ENCODE measurements around the gene TSPAN4.

The TSPAN4 gene

DNA sequence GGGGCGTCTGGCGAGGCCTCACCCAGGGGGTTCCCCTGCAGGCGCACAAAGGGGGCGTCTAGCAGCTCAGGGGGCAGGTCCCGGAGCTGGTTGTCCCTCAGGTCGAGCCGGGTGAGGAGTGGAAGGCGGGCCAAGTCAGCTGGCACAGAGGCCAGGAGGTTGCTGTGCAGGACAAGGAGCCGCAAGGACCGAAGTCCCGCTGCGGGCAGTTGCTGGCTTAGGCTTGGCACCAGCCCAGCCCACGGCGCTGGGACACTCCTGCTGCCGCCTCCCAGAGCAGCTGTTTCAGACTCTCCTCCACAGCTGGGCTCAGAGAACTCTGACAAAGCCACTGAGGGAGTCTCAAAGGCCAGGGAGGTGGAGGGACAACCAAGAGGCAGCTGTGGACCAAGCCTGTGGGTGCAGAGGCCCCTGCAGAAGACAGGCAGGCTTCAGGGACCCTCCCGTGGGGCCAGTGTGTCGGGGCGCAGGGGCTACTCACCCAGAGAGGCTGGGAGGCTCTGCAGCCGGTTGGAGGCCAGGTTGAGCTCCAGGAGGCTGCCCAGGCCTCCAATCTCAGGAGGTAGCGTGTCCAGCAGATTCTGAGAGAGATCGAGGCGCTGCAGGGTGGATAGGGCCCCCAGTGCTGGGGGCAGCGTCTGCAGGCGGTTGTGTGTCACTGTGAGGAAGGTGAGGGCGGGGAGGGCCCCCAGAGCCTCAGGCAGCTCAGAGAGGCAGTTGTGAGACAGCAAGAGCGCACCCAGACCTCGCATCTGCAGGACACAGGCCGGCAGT is 39.8 kb upstream of the TSPAN4 start:
- no peak for DNase-seq
- intact Hi-C loops (cut with DNase I), result no loop called here

DNA sequence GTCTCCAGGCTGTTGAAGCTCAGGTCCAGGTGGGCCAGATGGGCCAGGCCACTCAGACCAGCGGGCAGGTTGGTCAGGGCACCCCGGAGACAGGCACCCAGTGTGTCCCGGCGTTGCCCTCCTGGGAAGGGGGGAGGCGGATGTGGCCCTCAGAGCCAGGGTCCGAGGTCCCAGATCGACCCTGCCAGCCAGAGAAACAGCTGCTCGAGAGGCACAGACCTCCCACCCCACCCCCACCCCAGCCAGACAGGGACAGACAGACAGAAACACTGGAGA is 39.2 kb upstream of the TSPAN4 start:
- intact Hi-C loops (cut with DNase I), result no loop called here
- no peak for DNase-seq

DNA sequence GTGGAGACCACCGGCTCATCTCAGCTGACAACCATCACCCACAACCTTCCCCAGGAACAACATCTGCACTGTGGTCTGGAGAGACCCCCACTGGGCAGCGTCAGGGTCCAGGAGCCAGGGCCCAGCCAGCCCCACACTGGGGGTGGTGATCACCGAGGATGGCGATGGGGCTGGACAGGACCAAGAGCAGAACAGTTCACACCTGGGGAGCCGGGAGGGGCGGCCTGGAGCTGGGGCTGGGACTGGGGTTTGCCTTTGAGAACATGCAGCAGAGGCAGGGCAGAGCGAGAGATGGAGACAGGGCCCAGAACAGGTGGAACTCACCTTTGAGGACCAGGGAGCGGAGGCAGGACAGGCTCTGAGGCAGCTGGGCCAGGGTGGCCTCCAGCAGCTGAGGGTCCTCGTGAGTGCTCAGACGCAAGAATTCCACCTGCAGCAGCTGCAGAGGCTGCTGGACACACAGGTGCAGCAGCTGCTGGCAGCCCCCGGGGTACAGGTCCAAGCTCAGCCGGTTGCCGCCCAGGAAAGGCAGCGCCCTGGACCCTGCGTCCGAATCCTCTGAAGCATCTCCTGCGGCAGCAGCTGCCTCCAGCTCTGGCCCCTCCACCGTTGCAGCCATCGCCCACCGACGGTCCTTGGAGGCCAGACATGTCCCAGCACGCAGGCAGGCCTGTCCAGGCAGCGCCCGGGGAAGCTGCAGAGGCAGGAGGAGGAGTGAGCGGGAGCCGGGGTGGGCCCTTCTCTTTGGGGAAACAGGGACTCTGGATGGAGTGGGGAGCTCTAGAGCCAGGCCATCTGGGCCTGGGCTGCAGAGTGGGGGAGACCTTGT is 38.7 kb upstream of the TSPAN4 start:
- intact Hi-C loops (cut with DNase I), result no loop called here
- DNase-seq, result no peak

GRCh38 chr11:804599-804964 is 38.1 kb upstream of the TSPAN4 start:
- intact Hi-C loops (cut with DNase I), result no loop called here

DNA sequence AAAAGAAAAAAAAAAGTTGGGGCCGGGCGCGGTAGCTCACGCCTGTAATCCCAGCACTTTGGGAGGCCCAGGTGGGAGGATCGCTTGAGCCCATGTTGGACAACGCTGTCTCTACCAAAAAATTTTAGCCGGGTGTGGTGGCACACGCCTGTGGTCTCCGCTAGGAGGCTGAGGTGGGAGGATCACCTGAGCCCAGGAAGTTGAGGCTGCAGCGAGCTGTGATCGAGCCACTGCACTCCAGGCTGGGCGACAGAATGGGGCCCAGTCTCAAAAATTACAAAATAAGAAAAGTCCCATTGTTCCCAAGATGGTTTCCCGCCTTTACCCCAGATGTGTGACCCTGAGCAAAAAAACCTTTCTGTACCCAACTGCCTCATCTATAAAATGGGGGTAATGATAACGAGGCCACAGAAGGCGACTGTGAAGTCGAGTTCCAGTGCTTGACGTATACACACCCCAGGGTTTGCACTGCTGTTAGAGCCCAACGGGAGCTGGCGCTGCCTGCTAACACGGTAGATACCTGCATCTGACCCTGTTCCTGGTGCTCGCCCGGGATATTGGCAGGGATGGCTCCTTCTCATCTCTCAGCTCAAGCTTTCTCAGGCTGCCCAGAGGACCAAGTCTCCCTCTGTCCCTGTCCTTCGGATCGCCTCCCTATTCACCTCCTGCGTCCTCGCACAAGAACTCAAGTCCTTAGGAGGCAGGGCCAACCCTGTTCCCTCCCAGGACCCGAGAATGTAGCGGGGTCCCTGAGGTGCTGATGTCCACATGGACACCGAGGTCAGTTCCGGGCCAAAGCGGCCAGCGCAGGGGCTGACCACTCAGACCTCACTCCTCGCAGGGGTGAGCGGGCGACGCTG is 34.0 kb upstream of the TSPAN4 start:
- intact Hi-C loops (cut with DNase I), result no loop called here
- DNase-seq, result no peak

More at GRCh38 chr11:804599-804964, 38.1 kb upstream of the TSPAN4 start:
- DNase-seq, result no peak

GRCh38 chr11:809287-810039 is 33.2 kb upstream of the TSPAN4 start, which contains the start of gene RPLP2:
RPLP2 (plus strand) TSS chr11:809967; CDS start chr11:810235, 268 bp downstream.
- intact Hi-C loops (cut with DNase I), result no loop called here
- DNase-seq, result peak; percentile 95 to 99 (median 98)

- intact Hi-C loops (cut with DNase I), result no loop called here
- DNase-seq, result no peak
Observed at GRCh38 chr11:810040-810567, 32.5 kb upstream of the TSPAN4 start.

DNA sequence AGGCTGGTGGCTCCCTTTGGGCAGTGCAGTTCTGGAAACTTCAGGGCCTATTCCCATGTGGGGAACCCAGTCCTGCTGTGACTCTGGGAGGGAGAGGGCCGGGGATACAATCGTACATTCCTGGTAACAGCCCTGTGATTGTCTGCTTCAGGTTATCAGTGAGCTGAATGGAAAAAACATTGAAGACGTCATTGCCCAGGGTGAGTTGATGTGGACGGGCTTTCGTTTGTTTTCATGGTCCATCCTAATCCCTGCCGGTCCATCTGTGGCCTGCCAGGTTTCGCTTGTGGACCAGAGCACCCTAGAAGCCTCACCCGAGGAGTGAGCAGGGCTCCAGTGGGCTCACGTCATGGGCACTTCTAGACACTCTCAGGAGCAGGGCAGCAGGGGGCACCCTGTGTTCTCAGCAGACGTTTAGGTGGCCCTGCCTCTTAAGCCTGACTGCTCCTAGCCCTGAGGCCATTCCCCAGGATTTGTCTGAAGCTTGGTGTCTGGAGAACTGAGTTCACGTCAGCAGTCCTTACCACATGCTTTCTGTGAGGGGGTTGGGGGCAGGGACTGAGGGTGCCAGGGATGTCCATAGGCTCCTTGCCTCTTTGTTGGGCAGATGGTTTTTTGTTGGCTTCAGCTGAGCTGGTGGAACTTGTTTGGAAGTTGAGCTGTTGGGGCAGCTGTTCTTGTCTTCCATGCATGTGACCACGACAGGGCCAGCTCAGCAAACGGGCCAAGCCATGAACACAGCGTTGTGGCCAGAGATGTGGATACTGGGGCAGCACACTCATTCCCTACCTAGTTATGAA is 31.0 kb upstream of the TSPAN4 start:
- DNase-seq, result no peak
- intact Hi-C loops (cut with DNase I), result no loop called here

GRCh38 chr11:812390-812789 is 30.3 kb upstream of the TSPAN4 start:
- no peak for DNase-seq
- intact Hi-C loops (cut with DNase I), result no loop called here

DNA sequence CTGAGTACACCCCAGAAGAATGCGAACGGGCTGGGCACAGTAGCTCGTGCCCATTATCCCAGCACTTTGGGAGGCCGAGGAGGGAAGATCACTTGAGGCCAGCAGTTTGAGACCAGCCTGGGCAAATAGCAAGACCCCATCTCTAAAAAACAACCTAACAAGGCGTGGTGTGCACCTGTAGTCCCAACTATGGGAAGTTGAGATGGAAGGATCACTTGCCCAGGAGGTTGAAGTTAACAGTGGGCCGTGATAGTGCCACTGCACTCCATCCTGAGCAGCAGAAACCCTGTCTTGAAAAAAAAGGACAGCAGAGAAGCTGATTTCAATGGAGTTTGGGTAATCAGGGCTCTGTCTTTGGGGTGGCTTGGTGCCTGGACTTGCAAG is 29.6 kb upstream of the TSPAN4 start:
- intact Hi-C loops (cut with DNase I), result no loop called here
- no peak for DNase-seq

- DNase-seq, result no peak
- intact Hi-C loops (cut with DNase I), result no loop called here
Observed at GRCh38 chr11:813456-814096, 29.1 kb upstream of the TSPAN4 start.

DNA sequence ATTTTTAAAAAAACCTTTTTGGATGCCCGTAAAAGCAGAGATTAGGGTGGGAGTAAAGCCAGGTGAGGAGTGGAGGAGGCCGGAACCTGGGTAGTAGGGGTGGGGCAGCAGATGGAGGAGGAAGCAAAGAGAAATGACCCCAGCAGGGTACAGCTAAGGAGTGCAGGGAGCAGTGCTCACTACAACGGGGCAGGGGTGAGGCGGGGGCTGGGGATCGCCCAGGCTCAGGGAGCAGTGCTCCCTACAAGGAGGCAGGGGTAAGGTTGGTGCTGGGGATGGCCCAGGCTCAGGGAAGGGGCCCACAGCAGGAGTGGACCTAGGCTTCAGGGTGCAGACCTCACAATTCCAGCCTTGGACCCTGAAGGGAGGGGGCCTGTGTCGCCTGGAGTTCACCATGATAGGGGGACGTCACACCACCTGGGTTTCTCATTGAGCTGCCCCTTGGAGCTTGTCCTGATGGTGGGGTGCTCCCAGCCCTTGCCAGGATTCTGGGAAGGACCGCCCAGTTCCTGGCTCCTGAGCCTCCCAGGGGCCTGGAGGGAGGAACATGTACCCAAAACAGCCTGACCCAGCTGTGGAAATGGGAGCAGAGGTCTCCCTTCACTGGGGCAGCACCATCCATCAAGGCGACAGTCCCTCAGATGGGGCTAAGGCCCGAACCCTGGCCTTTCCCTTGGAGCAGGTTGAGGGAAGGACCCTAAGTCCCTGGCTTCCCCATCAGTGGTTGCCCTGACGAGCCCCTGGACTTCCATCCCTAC is 26.8 kb upstream of the TSPAN4 start:
- intact Hi-C loops (cut with DNase I), result no loop called here
- no peak for DNase-seq

DNA sequence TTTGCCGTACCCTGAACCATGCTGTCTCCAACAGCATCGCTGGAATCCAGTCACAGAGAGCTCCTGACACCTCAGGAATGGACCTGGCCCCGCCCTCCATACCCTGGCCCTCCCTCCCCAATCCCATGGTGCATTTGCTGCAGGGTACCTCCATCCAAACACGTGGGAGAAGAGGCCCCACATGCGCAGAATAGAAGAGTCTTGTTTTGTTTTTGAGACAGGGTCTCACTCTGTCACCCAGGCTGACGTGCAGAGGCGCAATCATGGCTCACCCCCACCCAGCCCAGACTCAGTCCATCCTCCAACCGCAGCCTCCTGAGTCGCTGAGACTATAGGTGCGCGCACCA is 26.2 kb upstream of the TSPAN4 start:
- intact Hi-C loops (cut with DNase I), result no loop called here
- DNase-seq, result peak in 1 of 42 donors; percentile 20

DNA sequence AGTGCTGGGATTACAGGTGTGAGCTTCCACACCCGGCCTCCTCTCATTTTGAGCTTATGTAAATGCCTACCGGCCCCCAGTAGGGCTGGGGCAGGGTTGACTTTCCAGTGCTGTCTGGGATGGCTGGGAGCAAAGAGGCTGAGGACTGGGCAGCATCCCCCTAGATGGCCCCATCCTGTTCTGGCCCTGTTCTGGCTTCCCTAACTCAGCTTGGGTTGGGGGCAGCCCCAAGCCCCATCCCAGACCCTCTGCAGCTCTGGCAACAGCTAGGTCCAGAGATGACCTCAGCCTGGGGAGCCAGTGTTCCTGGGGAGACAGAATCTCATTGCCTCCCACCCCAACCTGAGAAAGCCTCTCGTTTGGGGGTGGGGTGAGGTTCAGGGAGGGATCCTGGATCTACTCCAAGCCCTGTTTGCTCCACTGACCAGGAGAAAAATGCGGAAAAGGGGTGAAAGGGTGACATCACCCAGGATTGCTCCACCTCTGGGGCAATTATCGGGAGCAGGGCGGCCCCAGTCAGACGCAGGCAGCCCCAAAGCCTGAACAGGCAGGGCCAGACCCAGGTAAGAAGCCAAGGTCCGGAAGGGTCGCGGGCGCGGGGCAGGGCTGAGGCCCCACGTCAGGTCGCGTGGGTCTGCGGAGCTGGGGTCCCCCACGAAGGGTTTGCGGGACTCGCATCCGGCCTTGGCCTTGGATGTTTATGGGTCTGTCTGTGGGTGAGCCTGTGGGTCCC is 24.1 kb upstream of the TSPAN4 start, which contains the start of gene PNPLA2:
PNPLA2 (plus strand) TSS at position 519 of the 733 bp plus-strand sequence. CDS start 805 bp downstream, outside the sequence.
- DNase-seq, result no peak

DNA sequence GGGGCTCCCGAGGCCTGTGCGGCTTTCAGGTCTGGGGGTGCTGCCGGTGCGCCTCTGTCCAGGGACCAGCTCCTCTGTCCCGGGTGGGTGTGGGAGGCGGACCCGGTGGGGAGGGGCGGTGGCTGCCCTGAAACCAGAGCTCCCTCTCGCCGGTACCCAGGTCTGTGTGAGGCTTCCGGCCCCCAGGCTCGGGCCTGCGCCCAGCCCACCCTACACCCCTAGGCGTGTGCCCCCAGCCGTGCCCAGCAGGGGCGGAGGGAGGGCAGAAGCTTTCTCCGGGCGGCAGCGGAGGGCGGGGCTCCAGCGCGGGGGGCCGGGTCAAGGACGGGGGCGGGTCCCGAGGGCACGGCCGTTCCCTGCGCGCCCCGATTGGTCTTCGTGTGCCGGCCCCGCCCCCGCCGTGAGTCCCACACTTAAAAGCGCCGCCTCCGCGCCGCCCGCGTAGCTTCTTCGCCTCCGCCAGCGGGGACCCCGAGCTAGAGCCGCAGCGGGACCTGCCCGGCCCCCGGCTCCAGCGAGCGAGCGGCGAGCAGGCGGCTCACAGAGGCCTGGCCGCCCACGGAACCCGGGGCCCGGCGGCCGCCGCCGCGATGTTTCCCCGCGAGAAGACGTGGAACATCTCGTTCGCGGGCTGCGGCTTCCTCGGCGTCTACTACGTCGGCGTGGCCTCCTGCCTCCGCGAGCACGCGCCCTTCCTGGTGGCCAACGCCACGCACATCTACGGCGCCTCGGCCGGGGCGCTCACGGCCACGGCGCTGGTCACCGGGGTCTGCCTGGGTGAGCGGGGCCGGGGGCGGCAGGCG is 23.3 kb upstream of the TSPAN4 start:
- intact Hi-C loops (cut with DNase I), result no loop called here
- peak; percentile 84 to 98 (median 95) for DNase-seq

More for the DNA sequence above, 24.1 kb upstream of the TSPAN4 start, which contains the start of gene PNPLA2:
- intact Hi-C loops (cut with DNase I), result no loop called here
